KMS-11 (cell line): Measurements from ENCODE around the gene URGCP.

ENCODE experiments used
- H2AFZ ChIP-seq: fragments of 200-600 bp; sonication (generic); 2 replicates; pipeline ENCODE4 v1.6.1; 2016; ENCODE audit warnings: antibody characterized with exemption, mixed run types, low read depth
- H3K27ac ChIP-seq: fragments of 200-600 bp; sonication (generic); 2 replicates; pipeline ENCODE4 v1.6.1; 2016; ENCODE audit warnings: mild to moderate bottlenecking, mixed run types
- H3K27me3 ChIP-seq: fragments of 200-600 bp; sonication (generic); 2 replicates; pipeline ENCODE4 v1.6.1; 2017; ENCODE audit warnings: mild to moderate bottlenecking, low read depth, mixed run types, moderate library complexity; ENCODE audit not compliant: insufficient read depth
- H3K36me3 ChIP-seq: fragments of 200-600 bp; sonication (generic); 2 replicates; pipeline ENCODE4 v1.6.1; 2017; ENCODE audit warnings: mild to moderate bottlenecking, mixed run types; ENCODE audit not compliant: insufficient read depth
- H3K4me1 ChIP-seq: fragments of 200-600 bp; sonication (generic); 2 replicates; pipeline ENCODE4 v1.6.1; 2016; ENCODE audit warnings: mild to moderate bottlenecking, low read depth, mixed run types; ENCODE audit not compliant: poor library complexity, severe bottlenecking
- H3K4me2 ChIP-seq: fragments of 200-600 bp; sonication (generic); 2 replicates; pipeline ENCODE4 v1.7.0; 2016; ENCODE audit warnings: mild to moderate bottlenecking, mixed run types
- H3K4me3 ChIP-seq: fragments of 200-600 bp; sonication (generic); IDR thresholded peaks from 2 replicates; pipeline ENCODE4 v1.6.1; 2017; ENCODE audit warnings: low read depth, low read length, mixed read lengths; ENCODE audit not compliant: insufficient read depth
- H3K79me2 ChIP-seq: fragments of 200-600 bp; sonication (generic); 2 replicates; pipeline ENCODE4 v1.6.1; 2016; ENCODE audit warnings: low read depth, mixed run types; ENCODE audit not compliant: insufficient read depth
- H3K9ac ChIP-seq: fragments of 200-600 bp; sonication (generic); 2 replicates; pipeline ENCODE4 v1.6.1; 2016; ENCODE audit warnings: mild to moderate bottlenecking, mixed run types
- H4K20me1 ChIP-seq: fragments of 200-600 bp; sonication (generic); 2 replicates; pipeline ENCODE4 v1.6.1; 2016; ENCODE audit warnings: mild to moderate bottlenecking, mixed run types; ENCODE audit not compliant: insufficient read depth
- CTCF ChIP-seq: fragments of 200-600 bp; sonication (generic); conservative IDR thresholded peaks from 2 replicates; pipeline ENCODE4 v1.6.1; 2017; ENCODE audit warnings: low read depth, mild to moderate bottlenecking, antibody characterized with exemption, low read length, moderate library complexity, mixed read lengths

URGCP gene

GRCh38 chr7:43870316-43870715 is 36.1 kb downstream of the URGCP start:
- no peak overlapping the region for H3K9ac ChIP-seq
- H3K79me2 ChIP-seq, result no peaks in the 10 kb centered on the region; the same call in 1 of the 2 replicates
- peaks cover 18% of the 10 kb centered on the region for H3K4me1 ChIP-seq
- TF ChIP-seq CTCF, result no peak
- no peaks in the 10 kb centered on the region; the same call in 1 of the 2 replicates for H3K27me3 ChIP-seq
- no peak overlapping the region for H3K4me2 ChIP-seq
- H2AFZ ChIP-seq, result no peak overlapping the region
- peaks cover 9% of the 10 kb centered on the region; the same call in 1 of the 2 replicates for H3K36me3 ChIP-seq
- no peaks in the 10 kb centered on the region for H4K20me1 ChIP-seq
- no peak overlapping the region for H3K4me3 ChIP-seq
- H3K27ac ChIP-seq, result no peak overlapping the region

- Histone ChIP-seq H3K79me2 (no peaks in the 10 kb centered on the region; the same call in 1 of the 2 replicates), H3K36me3 (peaks cover 9% of the 10 kb centered on the region; the same call in 1 of the 2 replicates), H3K27me3 (no peaks in the 10 kb centered on the region; the same call in 1 of the 2 replicates), H3K4me3 (no peak overlapping the region), H3K9ac (peak overlapping the region; percentile 62; the same call in 1 of the 2 replicates), H3K4me1 (peaks cover 18% of the 10 kb centered on the region), H4K20me1 (no peaks in the 10 kb centered on the region), H3K27ac (no peak overlapping the region), H3K4me2 (peak overlapping the region; percentile 91), H2AFZ (peak overlapping the region; percentile 84)
- no peak for TF ChIP-seq CTCF
Measured at GRCh38 chr7:43869867-43870240, 36.5 kb downstream of the URGCP start.

- H3K4me1 ChIP-seq, result peaks cover 18% of the 10 kb centered on the region
- H4K20me1 ChIP-seq, result no peaks in the 10 kb centered on the region
- peaks cover 9% of the 10 kb centered on the region; the same call in 1 of the 2 replicates for H3K36me3 ChIP-seq
- H3K4me3 ChIP-seq, result no peak within 1 kb of the TSS
- no peak for TF ChIP-seq CTCF
- H3K27me3 ChIP-seq, result no peaks in the 10 kb centered on the region; the same call in 1 of the 2 replicates
- no peaks in the 10 kb centered on the region; the same call in 1 of the 2 replicates for H3K79me2 ChIP-seq
- peak within 1 kb of the TSS; percentile 99 for H3K4me2 ChIP-seq
- peak within 1 kb of the TSS; percentile 46; the same call in 1 of the 2 replicates for H3K27ac ChIP-seq
- H2AFZ ChIP-seq, result peak within 1 kb of the TSS; percentile 84
- H3K9ac ChIP-seq, result peak within 1 kb of the TSS; percentile 62; the same call in 1 of the 2 replicates
Measured at GRCh38 chr7:43869006-43869866, 37.2 kb downstream of the URGCP start, which contains the start of gene MRPS24. TSS of gene MRPS24 (minus strand) at chr7:43869517. CDS start at chr7:43869495, 22 bp downstream.

- Histone ChIP-seq H3K36me3 (peaks cover 9% of the 10 kb centered on the region; the same call in 1 of the 2 replicates), H3K4me1 (peaks cover 18% of the 10 kb centered on the region), H3K9ac (peak overlapping the region; percentile 62; the same call in 1 of the 2 replicates), H2AFZ (peak overlapping the region; percentile 84; the same call in 1 of the 2 replicates), H3K79me2 (no peaks in the 10 kb centered on the region; the same call in 1 of the 2 replicates), H3K4me2 (peak overlapping the region; percentile 99), H3K4me3 (no peak overlapping the region), H4K20me1 (no peaks in the 10 kb centered on the region), H3K27me3 (no peaks in the 10 kb centered on the region; the same call in 1 of the 2 replicates), H3K27ac (peak overlapping the region; percentile 46; the same call in 1 of the 2 replicates)
- TF ChIP-seq CTCF, result no peak
Measured at GRCh38 chr7:43868681-43869005, 37.8 kb downstream of the URGCP start.
